ENCODE measurements around the gene ALLC.

The ALLC gene

GRCh38 chr2:3639653-3640052, 18.3 kb upstream of the ALLC start:
- TF ChIP-seq REST (IDR thresholded peaks at IDR 0.05; ENCODE audit: insufficient read depth in 1 of 2, low read depth in 2 of 2, low read length in 2 of 2) (no peak), TAF1 (IDR thresholded peaks at IDR 0.05; ENCODE audit: borderline replicate concordance, insufficient read depth, low read length) (no peak), SIN3A (IDR thresholded peaks at IDR 0.05; ENCODE audit: borderline replicate concordance, insufficient read depth, low read length) (no peak), FOXP2 (optimal IDR thresholded peaks at IDR 0.05; ENCODE audit: borderline replicate concordance, extremely low read depth, extremely low read length, insufficient read depth) (no peak), POLR2AphosphoS5 (IDR thresholded peaks at IDR 0.05; ENCODE audit: low read depth, low read length) (no peak)

GRCh38 chr2:3641181-3641580, 16.8 kb upstream of the ALLC start:
- no peak for TF ChIP-seq REST (IDR thresholded peaks at IDR 0.05; ENCODE audit: insufficient read depth in 1 of 2, low read depth in 2 of 2, low read length in 2 of 2)
- TF ChIP-seq TAF1 (IDR thresholded peaks at IDR 0.05; ENCODE audit: borderline replicate concordance, insufficient read depth, low read length), result no peak
- TF ChIP-seq POLR2AphosphoS5 (IDR thresholded peaks at IDR 0.05; ENCODE audit: low read depth, low read length), result no peak
- no peak for TF ChIP-seq SIN3A (IDR thresholded peaks at IDR 0.05; ENCODE audit: borderline replicate concordance, insufficient read depth, low read length)
- no peak for TF ChIP-seq FOXP2 (optimal IDR thresholded peaks at IDR 0.05; ENCODE audit: borderline replicate concordance, extremely low read depth, extremely low read length, insufficient read depth)

GRCh38 chr2:3641841-3642421, 16.1 kb upstream of the ALLC start:
- TF ChIP-seq SIN3A (IDR thresholded peaks at IDR 0.05; ENCODE audit: borderline replicate concordance, insufficient read depth, low read length) (no peak), TAF1 (IDR thresholded peaks at IDR 0.05; ENCODE audit: borderline replicate concordance, insufficient read depth, low read length) (no peak), REST (IDR thresholded peaks at IDR 0.05; ENCODE audit: insufficient read depth in 1 of 2, low read depth in 2 of 2, low read length in 2 of 2) (no peak), FOXP2 (optimal IDR thresholded peaks at IDR 0.05; ENCODE audit: borderline replicate concordance, extremely low read depth, extremely low read length, insufficient read depth) (no peak), POLR2AphosphoS5 (IDR thresholded peaks at IDR 0.05; ENCODE audit: low read depth, low read length) (no peak)

GRCh38 chr2:3642521-3643215, 15.3 kb upstream of the ALLC start:
- TF ChIP-seq TAF1 (IDR thresholded peaks at IDR 0.05; ENCODE audit: borderline replicate concordance, insufficient read depth, low read length), result no peak
- no peak for TF ChIP-seq FOXP2 (optimal IDR thresholded peaks at IDR 0.05; ENCODE audit: borderline replicate concordance, extremely low read depth, extremely low read length, insufficient read depth)

GRCh38 chr2:3643371-3644245, 14.4 kb upstream of the ALLC start:
- TF ChIP-seq FOXP2 (optimal IDR thresholded peaks at IDR 0.05; ENCODE audit: borderline replicate concordance, extremely low read depth, extremely low read length, insufficient read depth), result no peak
- no peak for TF ChIP-seq REST (IDR thresholded peaks at IDR 0.05; ENCODE audit: insufficient read depth in 1 of 2, low read depth in 2 of 2, low read length in 2 of 2)
- no peak for TF ChIP-seq SIN3A (IDR thresholded peaks at IDR 0.05; ENCODE audit: borderline replicate concordance, insufficient read depth, low read length)
- TF ChIP-seq TAF1 (IDR thresholded peaks at IDR 0.05; ENCODE audit: borderline replicate concordance, insufficient read depth, low read length), result no peak
- no peak for TF ChIP-seq POLR2AphosphoS5 (IDR thresholded peaks at IDR 0.05; ENCODE audit: low read depth, low read length)
